Naive B cell (primary cell): Measurements from ENCODE around the gene PACSIN2. TPM values are rescaled to one million over a fixed set of nuclear protein-coding genes. Genes with fewer than 3 reads are reported as not detected.

Experiments
- ATAC-seq, 2 donors: fragments of 150-1000 bp; cut with Tn5 transposase; 2 replicates each; pipeline ENCODE4 v1.10.0; 2021; ENCODE audit warnings: low read depth in 2 of 2, mild to moderate bottlenecking in 2 of 2, moderate library complexity in 2 of 2
- DNase-seq: peaks from one replicate; pipeline ENCODE4 v3.0.0; 2022
- H3K27ac Mint-ChIP-seq, 6 donors: one replicate each; pipeline ENCODE4 v1.8.0; 2020 to 2022; ENCODE audit warnings: mild to moderate bottlenecking in 6 of 6, mixed read lengths in 6 of 6, moderate library complexity in 5 of 6, inconsistent platforms in 2 of 6
- H3K27me3 Mint-ChIP-seq, 3 donors: one replicate each; pipeline ENCODE4 v1.8.0; 2021 to 2022; ENCODE audit warnings: mixed read lengths in 3 of 3, mild to moderate bottlenecking in 1 of 3
- H3K36me3 Mint-ChIP-seq, 2 donors: one replicate each; pipeline ENCODE4 v1.8.0; 2020 to 2022; ENCODE audit warnings: mixed read lengths in 2 of 2, inconsistent platforms in 1 of 2, mild to moderate bottlenecking in 1 of 2
- H3K4me1 Mint-ChIP-seq, 3 donors: one replicate each; pipeline ENCODE4 v1.8.0; 2020 to 2022; ENCODE audit warnings: mixed read lengths in 3 of 3, inconsistent platforms in 1 of 3, mild to moderate bottlenecking in 1 of 3, moderate library complexity in 1 of 3
- H3K4me3 Mint-ChIP-seq, 8 donors: one replicate each; pipeline ENCODE4 v1.8.0; 2020 to 2022; ENCODE audit warnings: mild to moderate bottlenecking in 8 of 8, mixed read lengths in 8 of 8, moderate library complexity in 8 of 8, inconsistent platforms in 2 of 8
- H3K9me3 Mint-ChIP-seq, 7 donors: one replicate each; pipeline ENCODE4 v1.8.0; 2020 to 2022; ENCODE audit warnings: mixed read lengths in 7 of 7, mild to moderate bottlenecking in 5 of 7, inconsistent platforms in 2 of 7, moderate library complexity in 1 of 7
- polyA plus RNA-seq, 6 donors: library from polyadenylated mRNA; unstranded; fragments of 300-500 nt; fragmentation: Illumina TruSeq; gene quantifications; one replicate each; pipeline ENCODE4 v1.2.3, GENCODE V29; 2021; ENCODE audit warnings: low read depth in 6 of 6

PACSIN2 gene
- polyA plus RNA-seq, 6 donors from 2014 or later: 30.9 to 43.4 (median 37.3) TPM

DNA sequence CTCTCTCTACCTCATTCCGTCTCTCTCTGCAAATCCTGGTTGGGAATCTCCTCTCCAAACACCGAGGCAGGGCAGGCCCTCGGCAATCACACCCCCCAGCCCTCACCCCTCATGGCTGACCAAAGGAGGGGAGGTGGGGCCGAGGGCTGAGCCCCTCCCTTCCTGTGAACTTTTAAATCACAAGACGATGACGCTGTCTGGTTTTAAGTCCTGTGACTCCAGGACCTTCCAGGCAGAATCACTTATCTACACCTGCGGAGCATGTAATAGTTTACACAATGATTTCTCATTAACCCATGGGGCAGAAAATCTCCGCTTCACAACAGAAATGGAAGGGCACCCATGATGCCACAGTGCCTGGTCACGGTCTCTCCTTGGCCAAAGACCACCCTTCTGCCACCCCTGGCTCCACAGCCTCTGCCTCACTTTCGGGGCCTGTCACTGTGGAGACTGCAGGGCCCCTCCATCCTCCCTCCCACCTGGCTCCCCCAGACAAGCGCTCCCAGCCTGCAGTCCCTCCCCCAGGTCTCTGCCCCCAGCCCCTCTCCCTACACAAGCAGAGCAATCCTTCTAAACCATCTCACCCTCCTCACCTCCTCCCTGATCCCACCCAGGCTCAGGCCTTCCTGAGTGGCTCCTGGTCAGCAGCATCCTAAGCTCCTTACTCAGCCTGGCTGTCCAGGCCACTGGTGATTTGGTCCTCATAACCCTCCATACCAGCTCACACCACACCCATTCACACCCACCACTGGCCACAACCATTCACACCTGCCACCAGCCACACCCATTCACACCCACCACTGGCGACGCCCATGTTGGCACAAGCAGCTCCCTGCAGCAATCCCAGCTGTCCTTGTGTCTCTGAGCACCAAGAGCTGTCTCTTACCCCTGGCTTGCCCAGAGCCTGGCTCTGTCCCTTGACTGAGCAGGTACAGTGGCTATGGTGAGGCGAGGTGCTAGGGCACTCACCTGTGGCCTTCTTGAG is 127.1 kb downstream of the PACSIN2 start:
- Mint-ChIP-seq H3K4me3 (no peak overlapping the region), H3K27me3 (no peaks in the 10 kb centered on the region), H3K36me3 (peaks cover 7 to 17% of the 10 kb centered on the region in 2 donors), H3K27ac (peak overlapping the region in 4 of 6 donors; percentile 44 to 79 (median 67)), H3K9me3 (no peaks in the 10 kb centered on the region), H3K4me1 (peaks cover 19 to 48% (median 28%) of the 10 kb centered on the region in 3 donors)
- ATAC-seq (no peak), DNase-seq (no peak)

DNA sequence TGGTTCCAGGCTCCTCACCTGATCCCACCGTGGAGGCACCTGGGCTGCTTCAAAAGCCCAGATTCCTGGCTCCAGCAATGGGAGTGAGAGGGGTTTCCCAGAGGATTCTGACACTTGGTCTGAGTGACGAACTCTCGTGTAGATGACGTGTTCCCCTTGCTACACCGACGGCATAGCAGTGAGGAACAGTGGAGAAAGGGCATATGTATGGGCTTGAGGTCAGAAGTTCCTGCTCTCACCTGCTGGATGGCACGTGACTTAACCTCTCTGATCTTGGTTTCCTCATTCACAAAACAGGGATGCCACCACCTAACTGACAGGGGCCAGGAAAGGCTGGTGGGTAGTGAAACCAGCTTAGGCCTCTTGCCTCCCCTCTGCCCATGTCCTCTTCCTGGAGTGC is 127.8 kb downstream of the PACSIN2 start:
- H3K4me1 Mint-ChIP-seq: peaks cover 20 to 41% (median 28%) of the 10 kb centered on the region in 3 donors

DNA sequence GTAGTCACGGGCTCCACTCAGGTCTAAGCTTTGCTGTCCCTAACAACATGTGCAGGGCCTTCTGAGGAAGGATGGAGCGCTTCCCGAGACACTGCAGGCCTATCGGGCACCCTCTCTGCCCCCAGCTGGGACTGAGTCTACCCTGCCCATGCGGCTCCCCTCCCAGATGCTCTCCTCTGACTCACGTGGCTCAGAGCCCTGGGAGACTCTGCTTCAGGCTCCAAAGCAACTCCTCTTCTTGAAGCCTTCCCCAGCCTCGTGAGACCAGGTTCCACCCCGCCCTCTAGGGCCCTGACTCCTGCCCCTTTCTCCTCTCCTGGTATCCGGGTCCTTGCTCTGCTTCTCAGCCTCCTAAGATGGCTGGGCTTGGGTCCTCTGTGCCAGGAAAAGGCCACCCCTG is 129.5 kb downstream of the PACSIN2 start:
- no peak for ATAC-seq
- peaks cover 20 to 28% (median 27%) of the 10 kb centered on the region in 3 donors for H3K4me1 Mint-ChIP-seq
- no peaks in the 10 kb centered on the region for H3K27me3 Mint-ChIP-seq
- peak overlapping the region in 2 of 6 donors; percentile 61 to 84 for H3K27ac Mint-ChIP-seq
- no peaks in the 10 kb centered on the region for H3K9me3 Mint-ChIP-seq
- DNase-seq: no peak
- H3K36me3 Mint-ChIP-seq: peaks cover 9 to 17% of the 10 kb centered on the region in 2 donors
- H3K4me3 Mint-ChIP-seq: no peak overlapping the region

More for the DNA sequence above, 127.8 kb downstream of the PACSIN2 start:
- no peaks in the 10 kb centered on the region for H3K9me3 Mint-ChIP-seq
- H3K27me3 Mint-ChIP-seq: no peaks in the 10 kb centered on the region
- peak overlapping the region in 3 of 6 donors; percentile 27 to 67 (median 57) for H3K27ac Mint-ChIP-seq
- DNase-seq (no peak), ATAC-seq (no peak)
- H3K4me3 Mint-ChIP-seq: no peak overlapping the region
- peaks cover 9 to 17% of the 10 kb centered on the region in 2 donors for H3K36me3 Mint-ChIP-seq

DNA sequence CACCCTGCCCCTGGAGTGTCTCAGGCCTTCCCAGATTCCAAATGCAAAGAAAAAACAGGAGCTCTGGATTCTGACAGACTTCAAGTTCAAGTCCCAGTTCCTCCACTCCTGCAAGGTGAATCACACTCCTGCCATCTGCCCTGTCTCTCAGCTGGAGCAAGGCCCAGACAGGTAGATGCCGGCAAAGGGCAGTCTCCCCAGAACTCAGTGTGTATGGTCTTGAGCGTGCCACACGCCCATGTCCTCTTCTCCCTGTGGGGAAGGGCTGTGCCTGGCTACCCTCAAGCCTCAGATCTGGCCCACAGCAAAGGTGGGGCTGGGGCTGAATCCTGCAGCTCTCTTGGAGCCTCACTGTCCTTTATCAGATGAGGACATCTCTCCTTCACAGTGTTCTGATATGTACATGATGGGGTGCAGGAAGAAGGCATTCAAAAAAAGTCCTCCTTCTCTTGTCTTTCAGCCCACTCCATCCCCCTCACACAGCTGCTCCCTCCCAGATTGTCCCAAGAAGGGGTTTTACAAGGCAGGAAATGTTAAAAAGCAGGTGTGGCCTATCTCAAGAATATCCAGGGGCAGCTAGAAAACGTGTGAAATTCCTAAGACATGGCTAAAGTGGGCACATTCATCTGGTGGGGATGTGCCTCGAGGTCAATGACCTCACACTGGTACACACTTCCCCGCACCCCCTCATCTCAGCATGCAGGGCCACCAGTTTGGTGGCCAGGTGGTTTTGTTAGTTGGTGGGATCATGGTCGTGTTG is 130.2 kb downstream of the PACSIN2 start:
- Mint-ChIP-seq H3K27me3 (no peaks in the 10 kb centered on the region), H3K27ac (peak overlapping the region in 2 of 6 donors; percentile 61 to 84), H3K4me1 (peaks cover 20 to 25% (median 21%) of the 10 kb centered on the region in 3 donors), H3K9me3 (no peaks in the 10 kb centered on the region), H3K36me3 (peaks cover 9 to 17% of the 10 kb centered on the region in 2 donors), H3K4me3 (peak overlapping the region in 1 of 8 donors; percentile 3)
- no peak for DNase-seq
- ATAC-seq: no peak

DNA sequence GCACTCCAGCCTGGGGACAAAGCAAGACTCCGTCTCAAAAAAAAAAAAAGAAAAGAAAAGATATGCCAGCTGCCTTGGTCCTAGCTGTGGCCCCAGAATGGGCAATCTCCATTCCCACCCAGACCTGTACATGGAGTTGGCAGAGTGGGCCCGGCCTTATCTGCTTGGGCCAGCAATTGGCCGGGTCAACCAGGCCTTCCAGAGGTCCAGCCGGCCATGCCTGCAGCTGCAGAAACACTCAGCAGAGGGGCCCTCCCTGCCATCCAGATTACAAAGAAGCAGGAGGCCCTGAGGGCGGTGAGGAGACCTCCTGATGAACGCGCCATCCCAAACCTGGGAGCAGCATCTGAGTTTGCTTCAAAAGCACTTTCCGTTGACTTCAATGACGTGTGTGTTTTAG is 131.0 kb downstream of the PACSIN2 start:
- H3K36me3 Mint-ChIP-seq: peaks cover 9% of the 10 kb centered on the region in 2 donors
- no peaks in the 10 kb centered on the region for H3K27me3 Mint-ChIP-seq
- no peak overlapping the region for H3K4me3 Mint-ChIP-seq
- DNase-seq (no peak), ATAC-seq (no peak)
- no peaks in the 10 kb centered on the region for H3K9me3 Mint-ChIP-seq
- H3K27ac Mint-ChIP-seq: no peak overlapping the region
- H3K4me1 Mint-ChIP-seq: peaks cover 14 to 17% (median 14%) of the 10 kb centered on the region in 3 donors

DNA sequence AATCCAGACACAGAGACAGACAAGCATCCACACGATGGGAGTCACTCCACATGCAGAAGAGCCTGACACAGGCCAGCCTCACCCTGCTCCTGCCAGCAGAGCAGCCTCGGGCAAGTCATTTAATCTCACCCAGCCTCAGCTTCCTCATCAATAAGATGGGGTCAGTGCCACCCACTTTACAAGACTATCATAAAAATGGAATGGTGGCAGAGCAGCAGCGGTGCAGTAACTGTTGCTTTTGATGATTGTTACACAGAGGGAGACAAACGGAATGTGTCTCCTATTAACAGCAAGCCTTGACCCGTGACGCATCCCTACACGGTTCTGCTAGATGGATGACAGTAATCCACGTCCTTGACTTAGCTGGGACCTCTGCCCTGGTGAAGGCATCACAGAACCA is 131.8 kb downstream of the PACSIN2 start:
- Mint-ChIP-seq H3K9me3 (no peaks in the 10 kb centered on the region), H3K4me1 (peaks cover 5 to 9% (median 5%) of the 10 kb centered on the region in 3 donors), H3K4me3 (no peak overlapping the region), H3K27ac (peak overlapping the region in 2 of 6 donors; percentile 47 to 62), H3K27me3 (no peaks in the 10 kb centered on the region), H3K36me3 (peaks cover under 1 to 9% of the 10 kb centered on the region in 2 donors)
- ATAC-seq (no peak), DNase-seq (no peak)

DNA sequence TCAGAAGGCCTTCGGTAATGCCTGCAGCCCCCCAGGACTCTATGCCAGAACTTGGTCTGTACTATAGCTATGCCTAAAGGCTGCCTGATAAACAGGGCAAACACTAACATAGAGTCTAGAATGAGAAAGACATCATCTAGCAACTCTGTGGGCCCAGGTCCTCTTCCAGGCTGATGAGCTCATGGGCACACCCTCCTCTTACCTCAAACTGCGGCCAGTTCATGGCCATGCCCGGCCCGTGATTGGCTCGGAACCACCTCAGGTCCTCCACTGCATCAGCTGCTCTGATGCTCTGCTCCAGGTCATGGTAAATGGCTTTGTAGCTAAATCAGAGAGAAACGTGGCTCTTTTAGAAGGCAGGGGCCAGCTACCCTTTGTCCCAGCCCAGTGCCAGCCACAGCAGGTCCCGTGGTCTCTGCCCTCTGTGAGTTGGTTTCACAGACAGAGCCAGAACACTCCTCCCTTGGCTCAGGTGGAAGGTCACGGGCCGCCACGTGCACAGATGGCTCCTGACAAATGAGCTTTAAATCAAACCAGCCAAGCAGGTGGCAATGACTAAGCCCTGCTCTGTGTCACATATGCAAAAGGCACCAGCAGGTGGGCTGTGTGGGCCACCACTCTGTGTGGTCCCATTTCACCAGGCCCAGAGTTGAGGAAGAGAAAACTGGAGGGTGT is 132.8 kb downstream of the PACSIN2 start:
- peaks cover 0 to 3% (median 2%) of the 10 kb centered on the region in 3 donors for H3K4me1 Mint-ChIP-seq
- peak overlapping the region in 2 of 6 donors; percentile 33 to 56 for H3K27ac Mint-ChIP-seq
- H3K36me3 Mint-ChIP-seq: peaks cover 4 to 9% of the 10 kb centered on the region in 2 donors
- H3K9me3 Mint-ChIP-seq: no peaks in the 10 kb centered on the region
- DNase-seq: no peak
- no peak overlapping the region for H3K4me3 Mint-ChIP-seq
- H3K27me3 Mint-ChIP-seq: no peaks in the 10 kb centered on the region
- peak; percentile 49 to 61 for ATAC-seq

DNA sequence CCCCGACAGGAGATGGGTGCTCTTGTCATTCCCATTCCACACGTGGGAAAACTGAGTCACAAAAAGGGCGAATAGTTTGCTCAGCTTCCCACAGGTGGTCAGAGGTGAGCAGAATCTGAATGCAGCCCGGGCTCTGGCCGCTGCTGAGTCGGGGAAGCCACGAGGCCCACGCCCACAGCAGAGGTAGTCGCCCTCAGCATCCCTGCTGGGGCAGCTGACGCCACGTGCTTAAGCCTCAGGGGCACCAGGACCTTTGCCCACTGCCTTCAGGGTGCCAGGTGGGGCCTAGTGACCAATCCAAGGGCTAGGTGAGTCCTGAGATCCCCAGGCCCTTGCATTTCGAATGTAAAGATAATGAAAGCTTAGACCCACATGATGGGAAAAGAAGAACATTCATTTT is 133.7 kb downstream of the PACSIN2 start:
- no peak for DNase-seq
- peaks cover 9 to 12% of the 10 kb centered on the region in 2 donors for H3K36me3 Mint-ChIP-seq
- no peak overlapping the region for H3K27ac Mint-ChIP-seq
- no peak overlapping the region for H3K4me3 Mint-ChIP-seq
- no peak for ATAC-seq
- no peaks in the 10 kb centered on the region for H3K9me3 Mint-ChIP-seq
- H3K27me3 Mint-ChIP-seq: no peaks in the 10 kb centered on the region
- H3K4me1 Mint-ChIP-seq: peaks cover 0 to 3% (median 0%) of the 10 kb centered on the region in 3 donors

DNA sequence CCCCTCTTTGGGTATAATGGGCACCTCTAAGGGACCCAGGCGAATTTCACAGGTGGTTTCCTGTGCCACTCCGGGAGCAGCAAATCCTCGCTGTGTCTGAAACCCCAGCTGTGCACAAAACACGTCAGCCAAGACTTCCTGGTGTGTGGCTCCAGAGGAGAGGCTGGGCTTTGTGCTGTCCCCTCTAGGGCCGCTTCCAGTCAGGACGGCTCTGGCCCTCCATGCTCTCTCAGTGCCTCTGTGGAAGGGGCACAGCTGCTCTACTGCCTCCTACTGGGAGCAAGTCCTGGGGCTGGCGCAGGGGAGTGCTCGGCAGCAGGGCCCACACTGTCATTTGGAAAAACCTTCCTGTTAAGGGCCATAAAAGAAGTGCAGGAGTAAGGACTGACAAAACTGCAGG is 134.1 kb downstream of the PACSIN2 start:
- no peaks in the 10 kb centered on the region for H3K27me3 Mint-ChIP-seq
- no peak overlapping the region for H3K4me3 Mint-ChIP-seq
- H3K9me3 Mint-ChIP-seq: no peaks in the 10 kb centered on the region
- H3K36me3 Mint-ChIP-seq: peaks cover 9 to 13% of the 10 kb centered on the region in 2 donors
- ATAC-seq (no peak), DNase-seq (no peak)
- no peak overlapping the region for H3K27ac Mint-ChIP-seq
- H3K4me1 Mint-ChIP-seq: peaks cover 0 to 3% (median 0%) of the 10 kb centered on the region in 3 donors

DNA sequence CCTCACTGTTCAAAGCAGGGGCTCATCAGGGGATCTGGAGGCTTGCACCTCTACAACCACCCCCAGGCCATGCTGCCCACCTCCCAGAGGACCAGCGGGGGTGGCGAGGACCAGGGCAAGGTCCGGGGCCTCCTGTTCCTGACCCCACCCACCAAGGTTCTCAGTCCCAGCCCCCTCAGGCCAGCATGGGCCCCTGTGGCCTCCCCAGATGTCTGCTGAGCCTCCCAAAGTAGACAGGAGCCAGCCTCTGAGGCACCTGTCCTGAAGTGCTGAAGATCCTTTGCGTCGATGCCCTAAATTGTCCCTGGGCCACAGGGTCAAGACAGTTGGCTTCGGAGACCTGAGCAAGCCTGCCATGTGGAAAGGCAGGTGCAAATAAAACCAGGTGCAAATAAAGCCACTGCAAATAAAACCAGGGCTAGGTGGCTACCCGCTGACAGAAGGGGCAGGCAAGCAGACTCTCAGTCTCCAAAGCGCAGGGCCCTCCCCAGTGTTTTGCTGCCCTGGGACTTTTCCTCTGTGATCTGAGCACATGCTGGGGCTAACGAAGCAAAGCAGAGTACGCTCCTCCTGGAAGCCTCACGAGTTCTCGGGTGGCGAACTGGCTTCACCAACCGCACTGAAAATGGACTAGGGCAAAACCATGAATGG is 135.5 kb downstream of the PACSIN2 start:
- peaks cover 0 to 3% (median 0%) of the 10 kb centered on the region in 3 donors for H3K4me1 Mint-ChIP-seq
- peaks cover 9 to 13% of the 10 kb centered on the region in 2 donors for H3K36me3 Mint-ChIP-seq
- no peak overlapping the region for H3K27ac Mint-ChIP-seq

DNA sequence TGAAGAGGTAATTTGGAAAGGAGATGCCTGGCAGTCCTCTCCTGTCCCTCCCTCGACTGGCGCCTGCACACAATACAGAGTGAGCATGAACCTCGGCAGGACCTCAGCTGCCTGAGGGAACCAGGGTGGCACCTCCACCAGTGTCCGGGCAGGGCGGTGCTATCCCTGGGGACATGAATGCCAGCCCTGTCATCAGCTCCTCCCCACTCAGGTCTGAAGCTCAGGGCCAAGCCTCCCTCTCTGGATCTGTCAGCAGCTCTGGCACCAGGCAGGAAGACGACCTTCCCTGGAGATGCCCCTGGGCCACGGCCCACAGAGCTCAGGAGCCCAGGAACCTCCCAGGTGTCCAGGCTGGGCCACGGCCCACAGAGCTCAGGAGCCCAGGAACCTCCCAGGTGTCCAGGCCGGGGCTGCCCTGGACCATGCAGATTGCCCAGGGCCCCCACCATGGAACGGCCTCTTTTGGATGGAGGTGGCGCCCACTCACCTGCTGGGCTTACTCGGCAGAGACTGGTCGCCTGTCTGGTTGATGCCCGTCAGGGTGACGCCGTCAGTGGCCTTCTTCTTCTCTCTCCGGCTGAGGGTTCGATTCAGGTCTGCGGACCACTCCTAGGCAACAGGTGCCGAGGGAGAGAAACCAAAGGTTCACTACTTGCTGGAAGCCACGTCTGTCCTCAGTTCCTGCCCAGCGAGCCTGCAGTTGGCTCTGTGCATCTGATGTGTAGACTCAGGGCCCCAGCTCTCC is 136.2 kb downstream of the PACSIN2 start:
- Mint-ChIP-seq H3K36me3 (peaks cover 9 to 13% of the 10 kb centered on the region in 2 donors), H3K4me1 (peaks cover 0 to 3% (median 0%) of the 10 kb centered on the region in 3 donors), H3K9me3 (no peaks in the 10 kb centered on the region), H3K27me3 (no peaks in the 10 kb centered on the region), H3K4me3 (no peak overlapping the region), H3K27ac (peak overlapping the region in 1 of 6 donors; percentile 39)
- DNase-seq (no peak), ATAC-seq (no peak)

More for the DNA sequence above, 135.5 kb downstream of the PACSIN2 start:
- H3K4me3 Mint-ChIP-seq: no peak overlapping the region
- no peak for DNase-seq
- no peaks in the 10 kb centered on the region for H3K27me3 Mint-ChIP-seq
- H3K9me3 Mint-ChIP-seq: no peaks in the 10 kb centered on the region
- ATAC-seq: no peak
